H1 (cell line): ENCODE measurements around the gene CHD5. TPM values are rescaled to one million over a fixed set of nuclear protein-coding genes. Genes with fewer than 3 reads are reported as not detected.

Experiments used
- CTCF ChIA-PET: fragments of 300-600 bp; sonication (Branson Sonifier 250); formaldehyde crosslinking; loops from one replicate; lab custom pipeline; 2021; ENCODE audit not compliant: partially characterized antibody; lab: Charles Lee
- POLR2A ChIA-PET: fragments of 300-600 bp; sonication (Branson Sonifier 250); formaldehyde crosslinking; loops from one replicate; lab custom pipeline; 2021; ENCODE audit warnings: inconsistent platforms; ENCODE audit not compliant: partially characterized antibody; lab: Charles Lee
- DNase-seq, 2 experiments: peaks; one replicate each; pipeline versions ENCODE4 v3.0.0 to v3.0.0-alpha.2; 2010 to 2022; ENCODE audit warnings: low spot score in 2 of 2, low read depth in 1 of 2, mixed read lengths in 1 of 2
- FAIRE-seq: peaks from 2 replicates; lab custom pipeline; 2011; peaks lifted over from hg19 to GRCh38; lab: Jason Lieb, UNC
- H2AFZ ChIP-seq: 2 replicates; pipeline ENCODE4 v1.8.1; 2012; ENCODE audit warnings: low read length, inconsistent platforms
- H2AK5ac ChIP-seq: 2 replicates; pipeline ENCODE4 v1.6.1; 2013; ENCODE audit warnings: low read depth, low read length
- H2BK120ac ChIP-seq: replicated peaks from 2 replicates; pipeline ENCODE3; 2013; ENCODE audit warnings: low read depth, low read length, inconsistent platforms
- H2BK12ac ChIP-seq: 2 replicates; pipeline ENCODE4 v1.6.1; 2013; ENCODE audit warnings: low read depth, low read length
- H2BK15ac ChIP-seq: 2 replicates; pipeline ENCODE4 v1.6.1; 2013; ENCODE audit warnings: low read length
- H2BK20ac ChIP-seq: 2 replicates; pipeline ENCODE4 v1.6.1; 2013; ENCODE audit warnings: low read length
- H2BK5ac ChIP-seq: 2 replicates; pipeline ENCODE4 v1.6.1; 2013; ENCODE audit warnings: low read depth, low read length
- H3K14ac ChIP-seq: 2 replicates; pipeline ENCODE4 v1.6.1; 2013; ENCODE audit warnings: inconsistent platforms; ENCODE audit not compliant: insufficient read length
- H3K18ac ChIP-seq: 2 replicates; pipeline ENCODE4 v1.6.1; 2013; ENCODE audit warnings: low read length; ENCODE audit errors: extremely low read depth
- H3K23ac ChIP-seq: 2 replicates; pipeline ENCODE4 v1.6.1; 2013; ENCODE audit warnings: inconsistent platforms; ENCODE audit not compliant: insufficient read length
- H3K23me2 ChIP-seq: 2 replicates; pipeline ENCODE4 v1.6.1; 2013; ENCODE audit warnings: low read depth, low read length
- H3K27ac ChIP-seq: 2 replicates; pipeline ENCODE4 v1.6.1; 2011; ENCODE audit warnings: low read depth, low read length, inconsistent platforms
- H3K27me3 ChIP-seq, 4 experiments: replicated peaks in 1 of 4; 1 replicate in 1 of 4; 2 replicates in 3 of 4; pipeline versions ENCODE4 v1.6.1 to v1.8.1; 2011 to 2013; ENCODE audit warnings: low read length in 3 of 4, mild to moderate bottlenecking in 3 of 4, inconsistent platforms in 2 of 4, mixed read lengths in 2 of 4, moderate library complexity in 1 of 4; ENCODE audit not compliant: control insufficient read depth in 3 of 4, insufficient read depth in 3 of 4; ENCODE audit errors: extremely low read depth in 1 of 4
- H3K36me3 ChIP-seq, 4 experiments: 2 replicates each; pipeline versions ENCODE4 v1.6.1 to v1.8.1; 2011 to 2013; ENCODE audit warnings: mild to moderate bottlenecking in 4 of 4, low read length in 3 of 4, moderate library complexity in 2 of 4, control low read depth in 1 of 4, inconsistent platforms in 1 of 4; ENCODE audit not compliant: insufficient read depth in 4 of 4, control insufficient read depth in 2 of 4
- H3K4ac ChIP-seq: replicated peaks from 2 replicates; pipeline ENCODE3; 2013; ENCODE audit warnings: low read length, low read depth, mixed read lengths, inconsistent platforms; ENCODE audit not compliant: insufficient read length
- H3K4me1 ChIP-seq, 4 experiments: replicated peaks in 1 of 4; 1 replicate in 1 of 4; 2 replicates in 3 of 4; pipeline versions ENCODE4 v1.6.1 to v1.8.1; 2011 to 2013; ENCODE audit warnings: low read length in 3 of 4, inconsistent platforms in 2 of 4, mixed read lengths in 1 of 4; ENCODE audit not compliant: insufficient read depth in 4 of 4, control insufficient read depth in 3 of 4
- H3K4me2 ChIP-seq, 2 experiments: 2 replicates each; pipeline versions ENCODE4 v1.6.1 to v1.8.1; 2011 to 2013; ENCODE audit warnings: low read depth in 2 of 2, low read length in 2 of 2, control low read depth in 1 of 2, inconsistent platforms in 1 of 2, mild to moderate bottlenecking in 1 of 2; ENCODE audit not compliant: insufficient read depth in 1 of 2
- H3K4me3 ChIP-seq, 4 experiments: fragments of 200-600, 300-600 bp in 1 of 4; sonication (generic), shearing (Covaris generic), sonication (Bioruptor Twin) in 1 of 4; 2 replicates each; pipeline versions ENCODE4 v1.5.1 to v1.8.1; 2011 to 2016; ENCODE audit warnings: low read length in 4 of 4, low read depth in 3 of 4, control low read depth in 2 of 4, inconsistent platforms in 2 of 4, mild to moderate bottlenecking in 2 of 4, mixed read lengths in 1 of 4, moderate library complexity in 1 of 4; ENCODE audit not compliant: insufficient read depth in 2 of 4; ENCODE audit errors: extremely low read depth in 1 of 4
- H3K56ac ChIP-seq: replicated peaks from 2 replicates; pipeline ENCODE3; 2013; ENCODE audit warnings: low read depth, mild to moderate bottlenecking, mixed read lengths, low read length, inconsistent platforms; ENCODE audit not compliant: insufficient read length
- H3K79me1 ChIP-seq: 2 replicates; pipeline ENCODE4 v1.6.1; 2013; ENCODE audit warnings: low read depth, low read length, control low read depth
- H3K79me2 ChIP-seq, 2 experiments: 2 replicates each; pipeline versions ENCODE4 v1.6.1 to v1.8.1; 2012 to 2013; ENCODE audit warnings: low read length in 2 of 2, mild to moderate bottlenecking in 2 of 2, inconsistent platforms in 1 of 2; ENCODE audit not compliant: insufficient read depth in 2 of 2, control insufficient read depth in 1 of 2
- H3K9ac ChIP-seq, 4 experiments: replicated peaks in 1 of 4; 1 replicate in 1 of 4; 2 replicates in 3 of 4; pipeline versions ENCODE4 v1.6.1 to v1.8.1; 2011 to 2013; ENCODE audit warnings: low read depth in 3 of 4, low read length in 3 of 4, control low read depth in 2 of 4, mild to moderate bottlenecking in 2 of 4, moderate library complexity in 2 of 4, inconsistent platforms in 1 of 4; ENCODE audit errors: extremely low read depth in 1 of 4
- H3K9me3 ChIP-seq, 2 experiments: 2 replicates each; pipeline versions ENCODE4 v1.6.1 to v1.8.1; 2012 to 2013; ENCODE audit warnings: mild to moderate bottlenecking in 2 of 2, moderate library complexity in 2 of 2, control low read depth in 1 of 2, inconsistent platforms in 1 of 2, low read depth in 1 of 2, low read length in 1 of 2, mixed read lengths in 1 of 2; ENCODE audit not compliant: insufficient read depth in 2 of 2
- H4K20me1 ChIP-seq, 2 experiments: replicated peaks in 1 of 2; 2 replicates each; pipeline versions ENCODE3 to v1.8.1; 2011 to 2013; ENCODE audit warnings: inconsistent platforms in 2 of 2, low read length in 2 of 2, mild to moderate bottlenecking in 1 of 2; ENCODE audit not compliant: insufficient read depth in 2 of 2, control insufficient read depth in 1 of 2
- H4K5ac ChIP-seq: 2 replicates; pipeline ENCODE4 v1.6.1; 2013; ENCODE audit warnings: low read length, low read depth, mixed read lengths, inconsistent platforms; ENCODE audit not compliant: insufficient read length
- H4K8ac ChIP-seq: 2 replicates; pipeline ENCODE4 v1.8.0; 2013; ENCODE audit warnings: mild to moderate bottlenecking, moderate library complexity, low read length, inconsistent platforms; ENCODE audit not compliant: insufficient read depth; ENCODE audit errors: extremely low read depth
- H4K91ac ChIP-seq: replicated peaks from 2 replicates; pipeline ENCODE3; 2013; ENCODE audit warnings: low read length, mixed read lengths, inconsistent platforms; ENCODE audit not compliant: insufficient read length
- ASH2L ChIP-seq: fragments of 200-600, 300-600 bp; sonication (generic); IDR thresholded peaks from one replicate; pipeline ENCODE4 v1.7.1; 2017; ENCODE audit warnings: low read length
- ATF2 ChIP-seq: IDR thresholded peaks from 2 replicates; pipeline ENCODE4 v1.6.1; 2012; ENCODE audit warnings: low read length, inconsistent platforms
- E2F6 ChIP-seq: IDR thresholded peaks from 2 replicates; pipeline ENCODE4 v1.6.1; 2012; ENCODE audit warnings: inconsistent platforms
- GABPA ChIP-seq: IDR thresholded peaks from 2 replicates; pipeline ENCODE4 v1.6.1; 2011; ENCODE audit warnings: mild to moderate bottlenecking, low read length, moderate library complexity, borderline replicate concordance; ENCODE audit not compliant: insufficient read depth
- RAD21 ChIP-seq, 2 experiments: IDR thresholded peaks in 1 of 2; conservative IDR thresholded peaks in 1 of 2; 2 replicates each; pipeline ENCODE4 v1.6.1; 2011; ENCODE audit warnings: low read depth in 2 of 2, low read length in 2 of 2, improper control_type of control experiment in 1 of 2, inconsistent platforms in 1 of 2, mild to moderate bottlenecking in 1 of 2, moderate library complexity in 1 of 2
- RFX5 ChIP-seq: IDR thresholded peaks from 2 replicates; pipeline ENCODE4 v1.6.1; 2011; ENCODE audit warnings: low read depth, low read length, improper control_type of control experiment, borderline replicate concordance
- RNF2 ChIP-seq: fragments of 200-900, 300-1000 bp; sonication (generic); IDR thresholded peaks from 2 replicates; pipeline ENCODE4 v1.7.1; 2016; ENCODE audit warnings: borderline replicate concordance, low read depth, mild to moderate bottlenecking, antibody characterized with exemption, low read length; ENCODE audit not compliant: poor library complexity, severe bottlenecking; ENCODE audit errors: missing control alignments
- RXRA ChIP-seq: IDR thresholded peaks from 2 replicates; pipeline ENCODE4 v1.6.1; 2011; ENCODE audit warnings: low read depth, mild to moderate bottlenecking, low read length, moderate library complexity; ENCODE audit not compliant: insufficient read depth
- TAF1 ChIP-seq: IDR thresholded peaks from 2 replicates; pipeline ENCODE4 v1.6.1; 2011; ENCODE audit warnings: mild to moderate bottlenecking, low read depth, low read length
- ZNF274 ChIP-seq: IDR thresholded peaks from 2 replicates; pipeline ENCODE4 v1.7.0; 2012; ENCODE audit warnings: low read length, borderline replicate concordance; ENCODE audit errors: extremely low read depth
- WGBS, 2 experiments: shearing (Covaris generic) in 1 of 2; methylation state at CpG; one replicate each; pipeline versions ENCODE4 v1.1.6 to v1.1.7; 2013 to 2015; ENCODE audit warnings: low lambda C conversion rate in 2 of 2, mixed read lengths in 2 of 2, inconsistent platforms in 1 of 2, low coverage in 1 of 2, missing lambda C conversion rate in 1 of 2; ENCODE audit not compliant: insufficient replicate concordance in 2 of 2, insufficient coverage in 1 of 2, insufficient read length in 1 of 2; ENCODE audit errors: extremely low coverage in 1 of 2, missing lambda C conversion rate in 1 of 2; 5-methylcytosine and 5-hydroxymethylcytosine counted together
- polyA plus RNA-seq, 7 experiments: library from polyadenylated mRNA; depleted of rRNA in 3 of 7; stranded (reverse) in 5 of 7; unstranded in 2 of 7; fragments of >200 nt in 5 of 7; fragments of 200-250 nt in 2 of 7; gene quantifications; 1 replicate in 5 of 7; 2 replicates in 1 of 7; 4 replicates in 1 of 7; pipeline versions ENCODE4 v1.2.1 to v1.2.3, GENCODE V29; 2011 to 2013; ENCODE audit warnings: missing spikeins in 2 of 7, mixed read lengths in 2 of 7
- total RNA-seq: library from RNA; stranded (reverse); fragmentation: NEBNext Ultra II Directional; extraction: Animal tissue kit (Norgen Biotek cat#: 25700); gene quantifications from 2 replicates; pipeline ENCODE4 v1.2.1, GENCODE V29; 2021

The CHD5 gene
- total and polyA plus RNA-seq, 2 of the 8 experiments (the other 6 are each of a cell fraction or from before 2014, with no cell fraction given), result 0.42 to 1.8 TPM

DNA sequence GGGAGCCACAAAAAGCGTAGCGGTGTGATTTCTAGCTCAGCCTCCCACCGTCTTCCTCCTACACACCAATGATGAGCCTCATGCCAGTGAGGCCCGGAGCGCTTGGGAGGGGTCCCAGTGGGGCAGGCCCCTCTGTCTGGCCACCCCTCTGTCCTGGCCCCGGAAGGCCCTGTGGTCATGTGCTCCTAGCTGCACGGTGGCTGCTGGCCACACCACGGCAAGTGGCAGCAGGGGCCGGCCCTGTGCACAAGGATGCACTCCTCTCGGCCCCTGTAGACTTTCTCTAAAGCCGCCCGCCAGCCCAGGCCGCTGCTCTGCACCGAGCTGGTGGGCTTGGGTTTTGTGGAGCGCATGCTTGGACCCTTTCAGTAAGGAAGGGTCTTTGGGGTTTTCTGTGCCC lies 80.8 kb downstream of the CHD5 start:
- Histone ChIP-seq H3K27ac (no peak overlapping the region), H3K23me2 (no peaks in the 10 kb centered on the region; the same call in 1 of the 2 replicates), H3K14ac (no peak overlapping the region), H2BK120ac (no peak overlapping the region), H2BK20ac (no peak overlapping the region), H3K27me3 (no peaks in the 10 kb centered on the region), H3K4me2 (no peak overlapping the region), H2BK12ac (no peak overlapping the region), H4K8ac (no peak overlapping the region), H4K5ac (no peak overlapping the region), H4K91ac (no peak overlapping the region), H2AFZ (no peak overlapping the region), H3K9me3 (no peaks in the 10 kb centered on the region), H2BK5ac (no peak overlapping the region), H3K36me3 (no peaks in the 10 kb centered on the region), H3K4me1 (no peaks in the 10 kb centered on the region; a peak in 2 of 7 replicates), H3K4me3 (no peak overlapping the region), H2BK15ac (no peak overlapping the region), H3K9ac (no peak overlapping the region), H4K20me1 (peaks cover 0 to 2% of the 10 kb centered on the region in 2 experiments), H3K18ac (no peak overlapping the region), H3K23ac (no peak overlapping the region), H3K79me1 (no peaks in the 10 kb centered on the region), H3K4ac (no peak overlapping the region), H2AK5ac (no peak overlapping the region), H3K56ac (no peak overlapping the region), H3K79me2 (no peaks in the 10 kb centered on the region)
- DNase-seq, result no peak
- FAIRE-seq, result no peak
- CTCF ChIA-PET, result interaction anchor here (0.7 to 1.5 kb wide), 6 partner anchors 16 to 72 kb away, joined by 3 to 6 read pairs (median 3); partner anchors contain the start of gene KCNAB2
- 93% methylated on average over 12 of the region's 15 CpGs; no CpG with 5 or more reads in 1 of the 2 experiments for WGBS, 2 experiments
- POLR2A ChIA-PET, result interaction anchor here (1.2 kb wide), 1 partner anchor 38 kb away, joined by 4 read pairs; no protein-coding TSS in a partner anchor
- no peak for TF ChIP-seq RAD21 (IDR thresholded peaks at IDR 0.05 in 1 of 2, conservative IDR thresholded peaks at IDR 0.05 in 1 of 2; ENCODE audit: low read depth in 2 of 2, low read length in 2 of 2)
- no peak for TF ChIP-seq GABPA
- no peak for TF ChIP-seq RXRA
- no peak for TF ChIP-seq ZNF274
- TF ChIP-seq TAF1, result no peak
- no peak for TF ChIP-seq ASH2L
- TF ChIP-seq E2F6, result no peak
- no peak for TF ChIP-seq RNF2
- TF ChIP-seq ATF2, result no peak
- TF ChIP-seq RFX5, result no peak
